ENCODE results near the gene NHLRC4. TPM values are rescaled to one million over a fixed set of nuclear protein-coding genes. Genes with fewer than 3 reads are reported as not detected.

The NHLRC4 gene
- total RNA-seq, 1 experiment from 2014 or later = 3.7 TPM

DNA sequence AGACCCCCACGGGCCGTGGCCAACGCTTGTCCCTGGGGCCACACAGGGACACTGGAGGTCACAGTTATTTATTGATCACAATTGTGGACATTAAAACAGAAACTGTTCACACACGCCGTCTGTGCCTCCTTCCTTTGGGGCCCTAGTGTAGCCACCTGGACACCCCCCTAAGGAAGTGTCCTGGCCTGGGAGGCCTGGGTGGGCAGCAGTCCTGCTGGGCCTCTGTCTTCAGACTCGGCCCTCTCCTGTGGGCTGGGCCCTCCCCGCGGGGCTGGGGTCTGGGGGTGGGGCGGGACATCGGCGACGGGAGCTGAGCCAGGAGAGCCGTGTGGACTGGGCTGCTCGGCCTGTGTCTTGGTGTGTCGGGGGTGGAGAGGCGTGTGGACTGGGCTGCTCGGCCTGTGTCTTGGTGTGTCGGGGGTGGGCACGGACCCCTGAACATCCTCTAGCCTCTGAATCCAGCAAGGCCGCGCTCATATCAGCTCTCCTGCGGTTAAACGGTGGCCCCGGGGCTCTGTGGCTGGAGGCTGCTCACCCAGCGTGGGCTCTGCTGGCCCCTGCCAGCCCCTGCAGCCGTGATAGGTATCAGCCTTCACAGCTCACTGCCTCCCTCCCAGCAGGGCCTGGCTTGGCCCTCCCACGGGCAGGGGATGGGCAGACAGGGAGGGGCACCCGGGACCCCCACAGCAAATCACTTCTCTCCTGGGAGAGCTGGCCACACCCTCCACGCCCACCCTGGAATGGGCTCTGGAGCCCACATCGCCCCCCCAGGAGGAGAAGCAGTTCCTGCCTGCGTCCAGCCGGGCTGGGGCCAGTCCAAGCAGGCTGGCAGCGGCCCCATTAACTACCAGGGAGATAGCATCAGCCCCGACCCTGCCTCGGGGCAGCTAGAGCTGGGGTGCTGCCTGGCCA is 1.1 kb upstream of the NHLRC4 start:
- no peak overlapping the region for H3K27ac ChIP-seq (ENCODE audit: low read length)
- no peak overlapping the region for H2AFZ ChIP-seq (ENCODE audit: low read length)
- peak overlapping the region; percentile 64; the same call in 1 of the 2 replicates for H3K4me3 ChIP-seq (ENCODE audit: low read length)
- no peaks in the 10 kb centered on the region for H3K27me3 ChIP-seq (ENCODE audit: low read length)
- H3K9me3 ChIP-seq (ENCODE audit: low read length) = no peaks in the 10 kb centered on the region
- no peaks in the 10 kb centered on the region for H3K9me2 ChIP-seq (replicated peaks; ENCODE audit: insufficient read depth, low read length)
- H3K36me3 ChIP-seq (ENCODE audit: insufficient read depth, low read length) = no peaks in the 10 kb centered on the region
- no peaks in the 10 kb centered on the region for H4K20me1 ChIP-seq (ENCODE audit: insufficient read depth, low read depth, low read length)
- no peak for DNase-seq
- peaks cover 10% of the 10 kb centered on the region for H3K79me2 ChIP-seq (ENCODE audit: low read length)
- H3K9ac ChIP-seq (ENCODE audit: low read length) = no peak overlapping the region; the same call in 1 of the 2 replicates
- peak overlapping the region; percentile 67 for H3K4me2 ChIP-seq (ENCODE audit: low read depth, low read length, poor library complexity, severe bottlenecking)
- peaks cover 33% of the 10 kb centered on the region for H3K4me1 ChIP-seq (ENCODE audit: low read length)

DNA sequence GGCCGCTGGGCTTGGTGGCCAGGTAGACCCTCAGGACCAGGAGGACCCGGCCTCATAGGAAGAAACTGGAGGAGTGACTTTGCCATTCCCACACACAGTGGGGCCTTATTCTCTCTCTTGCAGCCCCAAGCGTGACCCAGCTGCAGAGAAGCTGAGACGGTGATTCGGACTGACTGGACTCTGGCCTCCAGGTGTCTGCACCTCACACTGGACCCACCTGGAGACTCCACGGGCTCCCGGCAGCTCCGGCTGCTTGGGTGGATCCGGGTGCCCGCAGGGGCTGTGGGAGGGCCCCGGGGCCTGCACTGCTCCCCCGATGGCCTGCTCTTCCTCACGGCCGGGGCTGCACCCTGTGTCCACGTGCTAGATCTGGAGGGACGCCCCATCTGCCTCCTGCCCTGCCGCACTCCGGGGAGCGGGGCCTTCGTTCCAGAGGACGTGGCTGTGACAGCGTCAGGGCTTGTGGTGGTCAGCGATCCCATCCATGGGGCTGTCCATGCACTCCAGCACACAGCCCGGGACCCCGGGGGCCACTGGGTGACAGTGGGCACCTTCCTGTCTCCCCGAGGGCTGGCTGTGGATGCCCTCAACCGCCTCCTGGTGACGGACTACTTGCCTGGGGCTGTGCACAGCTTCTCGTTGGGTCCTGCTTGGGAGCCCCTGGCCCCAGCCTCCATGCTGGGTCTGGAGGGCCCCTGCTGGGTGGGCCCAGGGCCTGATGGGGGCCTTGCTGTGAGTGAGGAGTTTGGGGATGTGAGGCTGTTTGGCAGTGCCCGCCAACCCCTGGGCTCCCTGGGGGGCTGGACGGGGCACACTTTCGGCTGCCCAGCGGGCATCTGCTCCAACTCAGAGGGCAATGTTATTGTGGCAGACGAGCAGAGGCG is 810 bp downstream of the NHLRC4 start:
- no peaks in the 10 kb centered on the region for H3K9me3 ChIP-seq (ENCODE audit: low read length)
- H3K9me2 ChIP-seq (replicated peaks; ENCODE audit: insufficient read depth, low read length) = no peaks in the 10 kb centered on the region
- peaks cover 37% of the 10 kb centered on the region for H3K4me1 ChIP-seq (ENCODE audit: low read length)
- H3K36me3 ChIP-seq (ENCODE audit: insufficient read depth, low read length) = no peaks in the 10 kb centered on the region
- peak overlapping the region; percentile 91 for H3K9ac ChIP-seq (ENCODE audit: low read length)
- H3K79me2 ChIP-seq (ENCODE audit: low read length) = peaks cover 23% of the 10 kb centered on the region
- H2AFZ ChIP-seq (ENCODE audit: low read length) = no peak overlapping the region
- H3K27me3 ChIP-seq (ENCODE audit: low read length) = no peaks in the 10 kb centered on the region
- no peak for DNase-seq
- peak overlapping the region; percentile 64; the same call in 1 of the 2 replicates for H3K4me3 ChIP-seq (ENCODE audit: low read length)
- no peaks in the 10 kb centered on the region for H4K20me1 ChIP-seq (ENCODE audit: insufficient read depth, low read depth, low read length)
- H3K4me2 ChIP-seq (ENCODE audit: low read depth, low read length, poor library complexity, severe bottlenecking) = peak overlapping the region; percentile 67
- peak overlapping the region; percentile 69 for H3K27ac ChIP-seq (ENCODE audit: low read length)

DNA sequence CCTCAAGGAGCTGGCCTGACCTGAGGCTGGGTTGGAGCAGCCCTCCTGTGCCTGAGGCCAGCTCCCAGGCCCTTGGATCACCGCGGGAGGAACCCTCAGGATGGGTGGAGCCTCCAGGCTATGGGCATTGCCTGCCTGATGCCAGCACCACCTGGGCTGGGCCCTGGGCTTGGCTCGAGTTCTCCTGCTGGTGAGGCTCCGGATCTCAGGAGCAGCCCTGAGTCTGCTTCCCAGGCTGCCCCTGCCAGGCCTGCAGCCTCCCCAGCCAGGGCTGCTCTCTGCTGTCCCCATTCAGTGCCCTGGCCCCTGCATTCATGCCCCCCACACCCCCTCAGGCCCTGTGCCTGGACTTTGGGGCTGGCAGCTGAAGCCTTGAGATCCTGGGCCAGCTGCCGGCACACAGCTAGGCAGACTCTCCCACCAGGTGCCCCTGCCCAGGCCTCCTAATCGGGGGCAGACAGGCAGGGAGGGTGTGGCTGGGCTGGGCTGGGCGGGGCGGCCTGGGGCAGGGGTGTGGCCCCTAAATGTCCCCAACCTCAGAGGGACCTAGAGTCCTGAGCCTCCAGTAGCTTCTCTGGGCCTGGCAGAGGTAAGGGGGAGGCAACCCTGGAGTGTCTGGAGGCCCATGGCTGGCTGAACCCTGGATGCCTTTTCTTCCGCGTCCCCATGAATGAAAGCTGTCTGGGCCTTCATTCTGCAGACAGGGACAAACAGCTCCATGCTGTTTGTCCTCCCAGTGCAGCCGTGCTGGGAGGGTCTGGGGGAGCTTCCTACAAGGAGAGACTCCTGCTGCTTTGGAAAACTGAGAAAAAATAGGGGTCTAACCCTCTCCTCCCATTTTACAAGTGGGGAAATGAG is 1.8 kb downstream of the NHLRC4 start:
- no peaks in the 10 kb centered on the region for H4K20me1 ChIP-seq (ENCODE audit: insufficient read depth, low read depth, low read length)
- H3K27me3 ChIP-seq (ENCODE audit: low read length) = no peaks in the 10 kb centered on the region
- H3K9me3 ChIP-seq (ENCODE audit: low read length) = no peaks in the 10 kb centered on the region
- peak overlapping the region; percentile 79 for H3K4me3 ChIP-seq (ENCODE audit: low read length)
- H2AFZ ChIP-seq (ENCODE audit: low read length) = no peak overlapping the region
- peaks cover 23% of the 10 kb centered on the region for H3K79me2 ChIP-seq (ENCODE audit: low read length)
- peak overlapping the region; percentile 91 for H3K9ac ChIP-seq (ENCODE audit: low read length)
- H3K36me3 ChIP-seq (ENCODE audit: insufficient read depth, low read length) = no peaks in the 10 kb centered on the region
- no peaks in the 10 kb centered on the region for H3K9me2 ChIP-seq (replicated peaks; ENCODE audit: insufficient read depth, low read length)
- peak overlapping the region; percentile 41 for H3K27ac ChIP-seq (ENCODE audit: low read length)
- DNase-seq = peak; percentile 62
- peaks cover 37% of the 10 kb centered on the region for H3K4me1 ChIP-seq (ENCODE audit: low read length)
- H3K4me2 ChIP-seq (ENCODE audit: low read depth, low read length, poor library complexity, severe bottlenecking) = peak overlapping the region; percentile 99

DNA sequence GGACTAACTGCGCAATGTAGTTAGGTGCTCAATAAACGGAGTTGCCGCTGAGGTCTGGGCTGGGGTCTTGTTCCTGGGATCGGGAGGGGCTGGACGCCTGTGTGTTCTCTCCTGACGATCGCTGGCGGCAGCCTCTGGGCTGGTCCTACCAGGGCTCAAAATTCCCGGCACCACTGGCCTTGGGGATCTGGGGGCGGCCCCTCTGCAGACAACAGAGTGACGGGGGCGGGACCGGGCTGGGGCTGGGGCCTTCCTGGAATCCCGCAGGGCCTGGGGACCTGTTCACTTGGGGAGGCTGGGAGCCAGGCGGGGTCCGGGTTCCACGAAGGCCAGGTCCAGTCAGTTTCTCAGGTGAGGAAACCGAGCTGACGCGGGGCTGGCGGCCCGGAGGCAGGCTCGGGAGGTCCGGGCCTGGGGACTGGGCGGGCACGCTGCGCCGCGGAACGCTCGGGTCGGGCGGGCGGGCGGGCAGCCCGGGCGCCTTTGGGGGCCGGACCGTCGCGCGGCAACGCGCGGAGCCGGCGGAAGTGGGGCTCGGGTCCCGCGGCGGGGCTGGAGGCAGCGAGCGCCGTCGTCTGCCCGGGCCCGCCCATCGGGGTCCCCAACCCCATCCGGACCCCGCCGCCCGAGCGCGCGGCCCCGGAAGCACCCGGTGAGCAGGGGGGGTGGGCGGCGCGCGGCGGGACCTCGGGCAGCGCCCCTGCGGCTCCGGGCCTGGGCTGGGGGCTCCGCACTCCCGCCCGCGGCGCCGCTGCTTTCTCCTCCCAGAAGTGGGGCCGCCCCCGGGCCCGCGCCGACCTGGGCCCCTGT is 2.8 kb downstream of the NHLRC4 start, which contains the start of gene PIGQ:
PIGQ (plus strand) TSS at position 524 of the 810 bp plus-strand sequence. CDS start 4,107 bp downstream, outside the sequence.
- peak within 1 kb of the TSS; percentile 98 for H3K9ac ChIP-seq (ENCODE audit: low read length)
- H3K9me2 ChIP-seq (replicated peaks; ENCODE audit: insufficient read depth, low read length) = no peaks in the 10 kb centered on the region
- no peaks in the 10 kb centered on the region for H3K36me3 ChIP-seq (ENCODE audit: insufficient read depth, low read length)
- peaks cover 37% of the 10 kb centered on the region for H3K4me1 ChIP-seq (ENCODE audit: low read length)
- DNase-seq = peak; percentile 88
- H3K4me2 ChIP-seq (ENCODE audit: low read depth, low read length, poor library complexity, severe bottlenecking) = peak within 1 kb of the TSS; percentile 99
- H3K9me3 ChIP-seq (ENCODE audit: low read length) = no peaks in the 10 kb centered on the region
- H2AFZ ChIP-seq (ENCODE audit: low read length) = peak within 1 kb of the TSS; percentile 81
- H3K27me3 ChIP-seq (ENCODE audit: low read length) = no peaks in the 10 kb centered on the region
- H3K27ac ChIP-seq (ENCODE audit: low read length) = peak within 1 kb of the TSS; percentile 41
- peaks cover 23% of the 10 kb centered on the region for H3K79me2 ChIP-seq (ENCODE audit: low read length)
- H3K4me3 ChIP-seq (ENCODE audit: low read length) = peak within 1 kb of the TSS; percentile 99
- no peaks in the 10 kb centered on the region for H4K20me1 ChIP-seq (ENCODE audit: insufficient read depth, low read depth, low read length)

DNA sequence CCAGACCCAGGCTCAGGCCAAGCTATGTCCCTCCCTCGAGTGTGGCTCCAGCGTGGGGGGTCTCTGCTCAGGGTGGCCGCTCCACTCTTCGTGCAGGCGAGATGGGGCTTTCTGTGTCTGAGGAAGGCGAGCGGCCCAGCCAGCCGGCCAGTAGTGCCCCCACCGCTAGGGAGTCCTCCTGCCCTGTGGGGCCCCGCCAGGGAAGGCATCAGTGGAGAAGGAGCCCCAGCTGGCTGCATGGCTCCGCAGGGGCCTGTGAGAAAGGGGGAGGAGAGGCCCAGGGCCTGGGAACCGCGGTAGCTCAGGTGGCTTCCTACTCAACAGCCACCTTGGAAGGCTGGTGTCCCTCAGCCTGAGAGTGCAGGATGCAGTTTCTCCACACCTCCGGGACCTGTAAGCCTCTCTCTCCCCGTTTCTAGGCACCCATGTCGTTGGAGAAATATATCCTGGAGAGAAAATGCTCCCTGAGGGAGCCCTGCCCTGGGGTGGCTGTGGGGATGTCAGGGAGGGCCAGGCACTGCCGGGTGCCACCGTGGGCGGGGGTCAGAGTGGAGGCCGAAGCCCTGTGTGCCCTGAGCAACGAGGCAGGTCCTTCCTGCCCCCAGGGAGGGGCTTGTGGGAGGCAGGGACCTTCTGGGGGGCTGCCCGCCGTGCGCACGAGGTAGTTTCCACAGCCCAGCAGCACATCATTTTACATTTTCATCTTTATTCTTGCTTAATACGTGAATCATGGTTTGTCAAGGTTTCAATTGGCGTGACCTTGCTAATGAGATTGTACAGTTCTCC is 6.3 kb downstream of the NHLRC4 start:
- Histone ChIP-seq H3K9me3 (ENCODE audit: low read length) (no peaks in the 10 kb centered on the region), H3K27me3 (ENCODE audit: low read length) (no peaks in the 10 kb centered on the region), H3K4me3 (ENCODE audit: low read length) (no peak overlapping the region), H3K27ac (ENCODE audit: low read length) (no peak overlapping the region), H2AFZ (ENCODE audit: low read length) (no peak overlapping the region), H4K20me1 (ENCODE audit: insufficient read depth, low read depth, low read length) (no peaks in the 10 kb centered on the region), H3K9me2 (replicated peaks; ENCODE audit: insufficient read depth, low read length) (no peaks in the 10 kb centered on the region), H3K79me2 (ENCODE audit: low read length) (peaks cover 23% of the 10 kb centered on the region), H3K9ac (ENCODE audit: low read length) (no peak overlapping the region), H3K4me2 (ENCODE audit: low read depth, low read length, poor library complexity, severe bottlenecking) (no peak overlapping the region), H3K4me1 (ENCODE audit: low read length) (peaks cover 44% of the 10 kb centered on the region), H3K36me3 (ENCODE audit: insufficient read depth, low read length) (no peaks in the 10 kb centered on the region)
- no peak for DNase-seq

DNA sequence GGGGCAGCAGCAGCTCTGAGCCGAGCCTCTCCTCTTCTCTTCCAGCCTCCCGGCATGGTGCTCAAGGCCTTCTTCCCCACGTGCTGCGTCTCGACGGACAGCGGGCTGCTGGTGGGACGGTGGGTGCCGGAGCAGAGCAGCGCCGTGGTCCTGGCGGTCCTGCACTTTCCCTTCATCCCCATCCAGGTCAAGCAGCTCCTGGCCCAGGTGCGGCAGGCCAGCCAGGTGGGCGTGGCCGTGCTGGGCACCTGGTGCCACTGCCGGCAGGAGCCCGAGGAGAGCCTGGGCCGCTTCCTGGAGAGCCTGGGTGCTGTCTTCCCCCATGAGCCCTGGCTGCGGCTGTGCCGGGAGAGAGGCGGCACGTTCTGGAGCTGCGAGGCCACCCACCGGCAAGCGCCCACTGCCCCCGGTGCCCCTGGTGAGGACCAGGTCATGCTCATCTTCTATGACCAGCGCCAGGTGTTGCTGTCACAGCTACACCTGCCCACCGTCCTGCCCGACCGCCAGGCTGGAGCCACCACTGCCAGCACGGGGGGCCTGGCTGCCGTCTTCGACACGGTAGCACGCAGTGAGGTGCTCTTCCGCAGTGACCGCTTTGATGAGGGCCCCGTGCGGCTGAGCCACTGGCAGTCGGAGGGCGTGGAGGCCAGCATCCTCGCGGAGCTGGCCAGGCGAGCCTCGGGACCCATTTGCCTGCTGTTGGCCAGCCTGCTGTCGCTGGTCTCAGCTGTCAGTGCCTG is 7.4 kb downstream of the NHLRC4 start:
- H4K20me1 ChIP-seq (ENCODE audit: insufficient read depth, low read depth, low read length) = no peaks in the 10 kb centered on the region
- no peaks in the 10 kb centered on the region for H3K9me2 ChIP-seq (replicated peaks; ENCODE audit: insufficient read depth, low read length)
- no peaks in the 10 kb centered on the region for H3K36me3 ChIP-seq (ENCODE audit: insufficient read depth, low read length)
- no peaks in the 10 kb centered on the region for H3K27me3 ChIP-seq (ENCODE audit: low read length)
- DNase-seq = no peak
- H3K4me1 ChIP-seq (ENCODE audit: low read length) = peaks cover 40% of the 10 kb centered on the region
- H3K27ac ChIP-seq (ENCODE audit: low read length) = no peak overlapping the region
- H3K4me3 ChIP-seq (ENCODE audit: low read length) = no peak overlapping the region
- peaks cover 22% of the 10 kb centered on the region for H3K79me2 ChIP-seq (ENCODE audit: low read length)
- H3K4me2 ChIP-seq (ENCODE audit: low read depth, low read length, poor library complexity, severe bottlenecking) = no peak overlapping the region
- H3K9ac ChIP-seq (ENCODE audit: low read length) = no peak overlapping the region
- no peak overlapping the region for H2AFZ ChIP-seq (ENCODE audit: low read length)
- H3K9me3 ChIP-seq (ENCODE audit: low read length) = no peaks in the 10 kb centered on the region

All from Karpas-422 (cell line).